Measurements from ENCODE around the gene CD300LG. TPM values are rescaled to one million over a fixed set of nuclear protein-coding genes. Genes with fewer than 3 reads are reported as not detected.
A peak's percentile ranks its signal among the peaks of the same experiment; 100 is the strongest.
"Not testable (repeated sequence)": the region's sequence is repeated elsewhere in the genome, so short reads cannot be mapped to it uniquely, and the experiment has no call there.

The CD300LG gene
- total RNA-seq, 1 donor from 2014 or later, result 45.9 TPM

- intact Hi-C loops (cut with DNase I), result no loop called here
- Histone ChIP-seq H3K4me3 (no peak overlapping the region), H3K9me3 (no peaks in the 10 kb centered on the region), H3K27ac (peak overlapping the region; percentile 44), H3K4me1 (peaks cover 0 to 20% of the 10 kb centered on the region in 2 donors), H3K36me3 (no peaks in the 10 kb centered on the region), H3K27me3 (no peaks in the 10 kb centered on the region)
- no peak for DNase-seq (ENCODE audit: low spot score in 2 of 2)
- TF ChIP-seq CTCF (IDR thresholded peaks at IDR 0.05), result peak; percentile 8 to 17 (median 14)
These were observed 6.2 kb upstream of the CD300LG start for GRCh38 chr17:43840814-43841213.

GRCh38 chr17:43841282-43841681, 5.7 kb upstream of the CD300LG start:
- Histone ChIP-seq H3K9me3 (no peaks in the 10 kb centered on the region), H3K27me3 (no peaks in the 10 kb centered on the region), H3K36me3 (no peaks in the 10 kb centered on the region), H3K4me1 (peaks cover 0 to 23% of the 10 kb centered on the region in 2 donors), H3K27ac (peak overlapping the region; percentile 31 to 44), H3K4me3 (no peak overlapping the region)
- no peak for TF ChIP-seq CTCF (IDR thresholded peaks at IDR 0.05)
- intact Hi-C loops (cut with DNase I), result no loop called here
- no peak for DNase-seq (ENCODE audit: low spot score in 2 of 2)

- H3K9me3 ChIP-seq; H3K27ac ChIP-seq; intact Hi-C loops (cut with DNase I); H3K36me3 ChIP-seq; H3K27me3 ChIP-seq; DNase-seq (ENCODE audit: low spot score in 2 of 2); H3K4me3 ChIP-seq: not testable (repeated sequence)
- H3K4me1 ChIP-seq, result peaks cover 0 to 23% of the 10 kb centered on the region in 2 donors
These were observed 4.6 kb upstream of the CD300LG start for GRCh38 chr17:43842091-43842974.

- Histone ChIP-seq H3K27me3 (no peaks in the 10 kb centered on the region), H3K4me3 (no peak overlapping the region), H3K27ac (no peak overlapping the region), H3K4me1 (peaks cover 0 to 23% of the 10 kb centered on the region in 2 donors), H3K9me3 (no peaks in the 10 kb centered on the region), H3K36me3 (no peaks in the 10 kb centered on the region)
- no peak for DNase-seq (ENCODE audit: low spot score in 2 of 2)
- TF ChIP-seq CTCF (IDR thresholded peaks at IDR 0.05), result no peak
- intact Hi-C loops (cut with DNase I), result no loop called here
These were observed 4.0 kb upstream of the CD300LG start for GRCh38 chr17:43842975-43843325.

GRCh38 chr17:43844241-43844640, 2.7 kb upstream of the CD300LG start:
- TF ChIP-seq CTCF (IDR thresholded peaks at IDR 0.05), result no peak
- Histone ChIP-seq H3K4me3 (no peak overlapping the region), H3K27ac (no peak overlapping the region), H3K9me3 (no peaks in the 10 kb centered on the region), H3K4me1 (peaks cover 0 to 23% of the 10 kb centered on the region in 2 donors), H3K27me3 (no peaks in the 10 kb centered on the region), H3K36me3 (no peaks in the 10 kb centered on the region)
- DNase-seq (ENCODE audit: low spot score in 2 of 2), result no peak
- intact Hi-C loops (cut with DNase I), result no loop called here

- no peak overlapping the region for H3K4me3 ChIP-seq
- DNase-seq (ENCODE audit: low spot score in 2 of 2), result no peak
- no peak overlapping the region for H3K27ac ChIP-seq
- peaks cover 0 to 16% of the 10 kb centered on the region in 2 donors for H3K4me1 ChIP-seq
- intact Hi-C loops (cut with DNase I), result loop anchor here (1.0 to 5.0 kb wide), 3 partner anchors 12 to 153 kb away; partner anchors contain the start of genes DUSP3 and MPP3
- no peaks in the 10 kb centered on the region for H3K36me3 ChIP-seq
- no peak for TF ChIP-seq CTCF (IDR thresholded peaks at IDR 0.05)
- H3K9me3 ChIP-seq, result no peaks in the 10 kb centered on the region
- no peaks in the 10 kb centered on the region for H3K27me3 ChIP-seq
These were observed 1.2 kb upstream of the CD300LG start for GRCh38 chr17:43845766-43846165.

All from ascending aorta (tissue), 2 donors.